OCI-M2 (cell line): ENCODE data around the gene BOD1L2.

Experiments
- DNase-seq: peaks from one replicate; lab custom pipeline; 2025; ENCODE audit not compliant: unreplicated experiment; lab: John Stamatoyannopoulos, UW

Gene BOD1L2

GRCh38 chr18:57150081-57150480 lies 3.2 kb downstream of the BOD1L2 start:
- DNase-seq = no peak

- no peak for DNase-seq
These were observed 3.9 kb downstream of the BOD1L2 start for GRCh38 chr18:57150828-57151227.

GRCh38 chr18:57154191-57154830 lies 7.4 kb downstream of the BOD1L2 start:
- no peak for DNase-seq

- no peak for DNase-seq
These were observed 17.5 kb downstream of the BOD1L2 start for GRCh38 chr18:57164401-57164800.

- DNase-seq = no peak
These were observed 20.9 kb downstream of the BOD1L2 start for GRCh38 chr18:57167617-57168308.

- DNase-seq = no peak
These were observed 24.1 kb downstream of the BOD1L2 start for GRCh38 chr18:57171026-57171425.

GRCh38 chr18:57175532-57175931 lies 28.6 kb downstream of the BOD1L2 start:
- no peak for DNase-seq

GRCh38 chr18:57185434-57185833 lies 38.5 kb downstream of the BOD1L2 start:
- DNase-seq = no peak

GRCh38 chr18:57188851-57189557 lies 42.1 kb downstream of the BOD1L2 start:
- no peak for DNase-seq

- no peak for DNase-seq
These were observed 43.1 kb downstream of the BOD1L2 start for GRCh38 chr18:57190026-57190425.

GRCh38 chr18:57194070-57194469 lies 47.2 kb downstream of the BOD1L2 start:
- no peak for DNase-seq

- no peak for DNase-seq
These were observed 47.7 kb downstream of the BOD1L2 start for GRCh38 chr18:57194622-57195021.

GRCh38 chr18:57195341-57195740 lies 48.5 kb downstream of the BOD1L2 start:
- DNase-seq = no peak

GRCh38 chr18:57197261-57197660 lies 50.4 kb downstream of the BOD1L2 start:
- no peak for DNase-seq

- no peak for DNase-seq
These were observed 51.2 kb downstream of the BOD1L2 start for GRCh38 chr18:57198073-57198472.
